Urothelium cell line (cell line): ENCODE measurements around the gene ZNF383.
"Not testable (repeated sequence)": the region's sequence is repeated elsewhere in the genome, so short reads cannot be mapped to it uniquely, and the experiment has no call there.

Experiments
- DNase-seq: peaks from one replicate; pipeline ENCODE4 v3.0.0; 2011; ENCODE audit warnings: low spot score, mixed read lengths
- FAIRE-seq: peaks from 2 replicates; lab custom pipeline; 2011; peaks lifted over from hg19 to GRCh38; lab: Jason Lieb, UNC

ZNF383 gene

GRCh38 chr19:37292998-37293939 is 75.3 kb downstream of the ZNF383 start:
- not testable (repeated sequence) for DNase-seq, FAIRE-seq

- DNase-seq, FAIRE-seq: not testable (repeated sequence)
Observed at GRCh38 chr19:37294246-37294645, 76.2 kb downstream of the ZNF383 start.
